ENCODE measurements around the gene PRPF31.

The PRPF31 gene

DNA sequence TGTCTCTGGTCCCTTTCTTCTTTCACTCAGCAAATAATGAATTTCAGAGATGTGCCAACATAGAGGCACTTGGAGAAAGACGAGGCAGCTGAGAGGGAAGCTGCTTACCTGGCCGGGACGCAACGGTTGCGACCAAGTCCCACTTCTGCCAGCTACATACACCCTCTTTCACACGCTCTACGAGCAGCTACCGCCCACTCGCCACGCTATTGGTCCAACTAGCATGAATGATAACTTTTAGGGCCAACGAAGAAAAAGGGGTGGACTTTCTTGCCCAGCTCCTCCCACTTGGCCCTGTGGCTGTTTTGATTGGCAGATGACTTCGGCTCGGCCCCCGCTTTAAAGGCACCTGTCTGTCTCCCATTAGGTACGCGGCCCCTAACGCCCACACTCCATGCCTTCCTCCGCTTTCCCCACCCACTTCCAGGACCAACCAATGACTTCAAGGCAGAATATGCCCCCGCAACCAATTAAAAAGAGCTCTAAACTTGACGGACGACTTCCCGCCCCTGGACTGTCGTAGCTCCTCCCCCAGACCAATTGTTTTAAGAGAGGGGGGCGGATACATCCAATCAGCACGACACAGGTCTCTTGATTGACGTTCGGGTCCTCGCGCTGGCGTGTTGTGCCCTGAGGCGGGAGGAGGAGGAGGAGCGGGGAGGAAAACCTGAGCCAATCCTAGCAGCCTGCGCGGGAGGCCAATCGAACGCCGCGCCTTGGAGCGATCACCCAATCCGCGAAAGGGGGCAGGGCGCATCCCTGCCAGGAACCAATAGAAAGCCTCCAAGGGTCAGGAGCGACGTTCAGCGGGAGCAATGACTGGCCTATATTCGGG, 21.5 kb downstream of the PRPF31 start:
- H3K27me3 ChIP-seq (replicated peaks; ENCODE audit: control insufficient read depth, insufficient read depth, low read length) = no peaks in the 10 kb centered on the region
- TF ChIP-seq, protein P1, sequence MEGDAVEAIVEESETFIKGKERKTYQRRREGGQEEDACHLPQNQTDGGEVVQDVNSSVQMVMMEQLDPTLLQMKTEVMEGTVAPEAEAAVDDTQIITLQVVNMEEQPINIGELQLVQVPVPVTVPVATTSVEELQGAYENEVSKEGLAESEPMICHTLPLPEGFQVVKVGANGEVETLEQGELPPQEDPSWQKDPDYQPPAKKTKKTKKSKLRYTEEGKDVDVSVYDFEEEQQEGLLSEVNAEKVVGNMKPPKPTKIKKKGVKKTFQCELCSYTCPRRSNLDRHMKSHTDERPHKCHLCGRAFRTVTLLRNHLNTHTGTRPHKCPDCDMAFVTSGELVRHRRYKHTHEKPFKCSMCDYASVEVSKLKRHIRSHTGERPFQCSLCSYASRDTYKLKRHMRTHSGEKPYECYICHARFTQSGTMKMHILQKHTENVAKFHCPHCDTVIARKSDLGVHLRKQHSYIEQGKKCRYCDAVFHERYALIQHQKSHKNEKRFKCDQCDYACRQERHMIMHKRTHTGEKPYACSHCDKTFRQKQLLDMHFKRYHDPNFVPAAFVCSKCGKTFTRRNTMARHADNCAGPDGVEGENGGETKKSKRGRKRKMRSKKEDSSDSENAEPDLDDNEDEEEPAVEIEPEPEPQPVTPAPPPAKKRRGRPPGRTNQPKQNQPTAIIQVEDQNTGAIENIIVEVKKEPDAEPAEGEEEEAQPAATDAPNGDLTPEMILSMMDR (IDR thresholded peaks at IDR 0.05; ENCODE audit: insufficient read depth, low read length, poor library complexity, severe bottlenecking) = no peak

DNA sequence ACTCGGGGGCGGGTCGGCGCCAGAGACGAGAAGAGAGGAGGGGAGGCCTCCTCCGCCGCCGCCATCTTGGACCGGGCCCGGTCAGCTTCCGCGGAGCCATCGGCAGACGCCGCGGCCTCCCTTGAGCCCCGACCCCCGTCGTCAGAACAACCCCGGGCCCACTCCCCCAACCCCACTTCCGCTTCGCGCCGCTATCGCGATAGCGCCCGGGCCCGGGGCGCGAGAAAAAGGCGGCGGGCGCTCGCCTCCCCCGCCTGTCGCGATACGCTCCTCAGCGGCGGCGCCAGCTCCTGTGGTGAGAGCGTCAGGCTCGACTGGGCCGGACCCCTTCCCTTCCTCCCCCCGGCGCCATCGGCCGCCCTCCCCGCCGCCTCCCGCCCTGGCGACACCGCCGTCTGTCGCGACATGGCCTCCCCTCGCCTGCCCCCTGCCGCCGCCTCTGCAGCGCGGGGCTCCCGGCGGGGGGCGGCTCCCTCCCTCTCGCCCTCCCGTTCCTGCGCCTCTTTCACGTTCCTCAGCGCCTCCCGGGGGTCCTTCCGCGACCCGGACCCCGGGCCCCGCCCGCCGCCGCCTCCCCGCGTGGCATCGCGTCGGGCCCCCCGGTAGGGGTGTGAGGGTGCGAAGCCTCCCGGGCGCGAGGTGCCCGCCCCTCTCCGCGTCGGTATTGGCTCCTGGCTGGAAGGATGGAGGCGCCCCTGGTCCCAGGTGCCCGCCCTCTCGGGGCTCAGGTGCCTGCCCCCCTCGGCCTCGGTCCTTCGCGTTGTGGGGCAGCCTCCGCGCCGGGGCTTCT, 22.3 kb downstream of the PRPF31 start, which contains the start of gene CNOT3:
CNOT3 (plus strand) TSS at position 64 of the 790 bp plus-strand sequence. CDS start 5,217 bp downstream, outside the sequence.
- H3K27me3 ChIP-seq (replicated peaks; ENCODE audit: control insufficient read depth, insufficient read depth, low read length) = no peaks in the 10 kb centered on the region
- H3K36me3 ChIP-seq (ENCODE audit: control insufficient read depth, insufficient read depth, low read length) = peaks cover 14% of the 10 kb centered on the region
- peak; percentile 48 for DNase-seq (ENCODE audit: extremely low read depth, insufficient read length)
- H3K4me3 ChIP-seq (replicated peaks; ENCODE audit: low read depth, low read length) = peak within 1 kb of the TSS; percentile 88
- TF ChIP-seq, protein P1 (IDR thresholded peaks at IDR 0.05; ENCODE audit: insufficient read depth, low read length, poor library complexity, severe bottlenecking) = no peak

More for the DNA sequence above, 21.5 kb downstream of the PRPF31 start:
- DNase-seq (ENCODE audit: extremely low read depth, insufficient read length) = peak; percentile 99
- Histone ChIP-seq H3K4me3 (replicated peaks; ENCODE audit: low read depth, low read length) (peak overlapping the region; percentile 88), H3K36me3 (ENCODE audit: control insufficient read depth, insufficient read depth, low read length) (peaks cover 8% of the 10 kb centered on the region)

DNA sequence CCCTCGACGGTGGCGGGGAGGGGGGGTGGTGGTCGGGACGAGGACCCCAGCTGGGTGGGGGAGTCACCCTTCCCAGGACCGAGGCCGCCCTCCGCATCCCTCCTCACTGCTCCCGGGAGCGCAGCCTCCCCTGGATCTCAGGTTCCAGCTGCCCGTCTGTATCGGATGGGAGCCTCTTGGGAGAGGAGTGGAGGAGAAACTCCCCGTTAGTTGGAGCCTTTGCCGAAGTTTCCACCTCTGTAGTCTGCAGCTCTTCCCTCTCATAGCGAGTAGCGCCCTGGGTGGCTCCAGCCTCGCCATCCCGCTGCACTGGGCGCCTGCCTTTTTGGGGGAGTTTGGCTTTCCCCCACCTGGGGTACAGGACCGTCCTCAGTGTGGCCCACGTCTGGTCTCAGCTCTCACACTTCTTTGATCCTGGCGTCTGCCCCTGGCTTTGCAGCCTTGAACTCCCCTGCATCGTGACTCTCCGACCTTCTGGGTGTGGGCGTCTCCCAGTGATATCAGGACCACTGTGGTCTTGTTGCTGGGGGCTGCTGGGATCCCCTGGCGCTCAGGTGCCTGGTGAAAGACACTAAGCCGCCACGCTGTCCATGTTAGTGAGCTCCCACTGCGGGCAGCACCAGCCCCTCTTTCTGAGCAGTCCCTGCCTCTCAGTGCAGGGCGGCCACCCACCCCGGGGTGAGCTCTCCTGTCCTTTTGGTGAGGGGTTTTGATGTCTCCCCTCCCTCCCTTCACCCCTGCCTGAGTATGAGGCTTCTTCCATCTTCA, 23.1 kb downstream of the PRPF31 start:
- peaks cover 21% of the 10 kb centered on the region for H3K36me3 ChIP-seq (ENCODE audit: control insufficient read depth, insufficient read depth, low read length)
- no peaks in the 10 kb centered on the region for H3K27me3 ChIP-seq (replicated peaks; ENCODE audit: control insufficient read depth, insufficient read depth, low read length)
- H3K4me3 ChIP-seq (replicated peaks; ENCODE audit: low read depth, low read length) = peak overlapping the region; percentile 88
- TF ChIP-seq, protein P1 (IDR thresholded peaks at IDR 0.05; ENCODE audit: insufficient read depth, low read length, poor library complexity, severe bottlenecking) = no peak
- DNase-seq (ENCODE audit: extremely low read depth, insufficient read length) = no peak

DNA sequence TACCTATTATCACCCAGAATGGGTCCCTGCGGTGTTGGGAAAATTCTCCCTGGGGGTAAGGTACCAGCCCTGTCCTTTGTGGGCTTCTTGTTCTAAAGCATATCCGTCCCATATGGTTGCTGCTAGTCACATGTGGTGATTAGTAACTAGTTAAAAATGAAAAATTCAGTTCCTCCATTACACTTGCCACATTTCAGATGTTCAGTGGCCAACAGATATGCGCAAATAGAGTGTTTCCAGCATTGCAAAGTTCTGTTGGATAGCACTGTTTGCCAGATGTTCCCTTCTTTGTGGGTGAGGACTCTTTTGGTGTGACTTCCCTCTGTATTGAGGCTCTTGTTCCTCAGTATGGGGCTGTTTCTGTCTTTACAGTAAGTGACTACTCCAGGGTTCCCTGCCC, 25.8 kb downstream of the PRPF31 start:
- H3K27me3 ChIP-seq (replicated peaks; ENCODE audit: control insufficient read depth, insufficient read depth, low read length) = no peaks in the 10 kb centered on the region
- TF ChIP-seq, protein P1 (IDR thresholded peaks at IDR 0.05; ENCODE audit: insufficient read depth, low read length, poor library complexity, severe bottlenecking) = no peak
- DNase-seq (ENCODE audit: extremely low read depth, insufficient read length) = no peak
- H3K36me3 ChIP-seq (ENCODE audit: control insufficient read depth, insufficient read depth, low read length) = peaks cover 44% of the 10 kb centered on the region
- no peak overlapping the region for H3K4me3 ChIP-seq (replicated peaks; ENCODE audit: low read depth, low read length)

DNA sequence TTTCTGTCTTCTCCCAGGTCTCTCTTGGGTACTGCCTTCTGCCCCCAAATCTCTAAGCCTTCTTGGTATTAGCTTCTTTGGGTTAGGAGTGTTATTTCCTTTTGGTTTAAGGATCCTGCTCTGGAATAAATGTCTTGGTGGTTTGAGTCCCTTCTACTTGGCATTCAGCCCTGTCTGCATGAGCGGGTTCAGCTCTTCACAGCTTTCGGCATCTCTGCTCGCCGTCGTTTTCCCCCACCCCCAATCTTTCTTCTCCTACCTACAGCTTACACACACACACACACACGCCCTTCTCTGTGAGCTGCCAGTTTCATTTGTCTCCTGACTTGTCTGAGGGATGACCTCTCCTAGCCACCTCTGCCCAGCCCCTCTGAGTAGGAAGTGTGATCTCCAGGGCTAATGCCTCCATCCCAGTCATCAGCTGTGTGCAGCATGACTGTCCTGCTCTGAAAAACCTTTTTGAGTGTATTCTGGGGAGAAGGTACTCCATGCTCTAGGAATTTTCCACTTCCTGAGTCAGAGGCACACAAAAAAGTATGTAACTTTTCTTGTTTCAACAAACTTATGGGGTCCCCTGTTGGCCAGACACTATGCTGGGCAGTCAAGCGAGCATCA, 26.7 kb downstream of the PRPF31 start:
- no peaks in the 10 kb centered on the region for H3K27me3 ChIP-seq (replicated peaks; ENCODE audit: control insufficient read depth, insufficient read depth, low read length)
- TF ChIP-seq, protein P1 (IDR thresholded peaks at IDR 0.05; ENCODE audit: insufficient read depth, low read length, poor library complexity, severe bottlenecking) = no peak
- H3K4me3 ChIP-seq (replicated peaks; ENCODE audit: low read depth, low read length) = no peak overlapping the region
- H3K36me3 ChIP-seq (ENCODE audit: control insufficient read depth, insufficient read depth, low read length) = peaks cover 53% of the 10 kb centered on the region
- no peak for DNase-seq (ENCODE audit: extremely low read depth, insufficient read length)
